ENCODE measurements around the gene FXYD6.

DNA sequence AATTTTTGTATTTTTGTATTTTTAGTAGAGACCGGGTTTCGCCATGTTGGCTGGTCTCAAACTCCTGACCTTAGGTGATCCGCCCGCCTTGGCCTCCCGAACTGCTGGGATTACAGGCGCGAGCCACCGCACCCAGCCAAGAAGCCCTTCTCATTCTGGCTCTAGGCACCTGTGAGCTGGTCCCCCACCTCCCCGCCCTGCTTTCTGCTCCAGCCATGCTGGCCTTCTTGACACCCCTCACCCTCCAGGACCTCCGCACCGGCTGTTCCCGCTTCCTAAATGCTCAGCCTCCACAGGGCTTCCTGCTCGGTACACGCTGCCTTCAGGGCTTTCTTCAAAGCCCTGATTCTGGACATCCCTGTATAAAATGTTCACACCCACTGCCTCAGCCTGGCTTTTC is 46.4 kb downstream of the FXYD6 start:
- TF ChIP-seq, protein P1, sequence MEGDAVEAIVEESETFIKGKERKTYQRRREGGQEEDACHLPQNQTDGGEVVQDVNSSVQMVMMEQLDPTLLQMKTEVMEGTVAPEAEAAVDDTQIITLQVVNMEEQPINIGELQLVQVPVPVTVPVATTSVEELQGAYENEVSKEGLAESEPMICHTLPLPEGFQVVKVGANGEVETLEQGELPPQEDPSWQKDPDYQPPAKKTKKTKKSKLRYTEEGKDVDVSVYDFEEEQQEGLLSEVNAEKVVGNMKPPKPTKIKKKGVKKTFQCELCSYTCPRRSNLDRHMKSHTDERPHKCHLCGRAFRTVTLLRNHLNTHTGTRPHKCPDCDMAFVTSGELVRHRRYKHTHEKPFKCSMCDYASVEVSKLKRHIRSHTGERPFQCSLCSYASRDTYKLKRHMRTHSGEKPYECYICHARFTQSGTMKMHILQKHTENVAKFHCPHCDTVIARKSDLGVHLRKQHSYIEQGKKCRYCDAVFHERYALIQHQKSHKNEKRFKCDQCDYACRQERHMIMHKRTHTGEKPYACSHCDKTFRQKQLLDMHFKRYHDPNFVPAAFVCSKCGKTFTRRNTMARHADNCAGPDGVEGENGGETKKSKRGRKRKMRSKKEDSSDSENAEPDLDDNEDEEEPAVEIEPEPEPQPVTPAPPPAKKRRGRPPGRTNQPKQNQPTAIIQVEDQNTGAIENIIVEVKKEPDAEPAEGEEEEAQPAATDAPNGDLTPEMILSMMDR (IDR thresholded peaks at IDR 0.05): no peak
- TF ChIP-seq EZH2 (IDR thresholded peaks at IDR 0.05) (no peak), EZH2phosphoT487 (IDR thresholded peaks at IDR 0.05) (no peak)

All from neural progenitor cell (in vitro differentiated cells).